Measurements from ENCODE around the gene RPL39.

- TF ChIP-seq CTCF (IDR thresholded peaks at IDR 0.05) = no peak
- no peak for TF ChIP-seq ZFX (IDR thresholded peaks at IDR 0.05; ENCODE audit: borderline replicate concordance)
Measured at GRCh38 chrX:119763181-119763580, 28.2 kb downstream of the RPL39 start.

All from 22Rv1 (cell line).